Endodermal cell (in vitro differentiated cells): ENCODE results near the gene HCRTR1. TPM values are rescaled to one million over a fixed set of nuclear protein-coding genes. Genes with fewer than 3 reads are reported as not detected.

Experiments used
- DNase-seq: peaks from one replicate; pipeline ENCODE4 v3.0.0-alpha.2; 2017
- H3K27ac ChIP-seq: 2 replicates; pipeline ENCODE4 v1.5.1; 2013; ENCODE audit warnings: mild to moderate bottlenecking, low read depth, low read length, moderate library complexity
- H3K27me3 ChIP-seq: 2 replicates; pipeline ENCODE4 v1.6.1; 2013; ENCODE audit warnings: mild to moderate bottlenecking, low read length, moderate library complexity; ENCODE audit not compliant: insufficient read depth, control insufficient read depth, poor library complexity, severe bottlenecking
- H3K36me3 ChIP-seq: 2 replicates; pipeline ENCODE4 v1.7.0; 2013; ENCODE audit warnings: mild to moderate bottlenecking, low read length, moderate library complexity; ENCODE audit not compliant: control insufficient read depth, insufficient read depth
- H3K4me1 ChIP-seq: one replicate; pipeline ENCODE4 v1.7.0; 2013; ENCODE audit warnings: low read length; ENCODE audit not compliant: control insufficient read depth, insufficient read depth
- H3K4me3 ChIP-seq: 2 replicates; pipeline ENCODE4 v1.5.1; 2013; ENCODE audit warnings: mild to moderate bottlenecking, low read length, moderate library complexity
- H3K9ac ChIP-seq: 2 replicates; pipeline ENCODE4 v1.6.1; 2013; ENCODE audit warnings: mild to moderate bottlenecking, low read length, moderate library complexity; ENCODE audit not compliant: poor library complexity, severe bottlenecking; ENCODE audit errors: extremely low read depth
- H3K9me3 ChIP-seq: 2 replicates; pipeline ENCODE4 v1.6.1; 2013; ENCODE audit warnings: mild to moderate bottlenecking, low read length, moderate library complexity; ENCODE audit not compliant: control insufficient read depth
- H3K27ac Mint-ChIP-seq: 2 replicates; pipeline ENCODE4 v1.8.0; 2020; ENCODE audit warnings: mixed read lengths
- H3K27me3 Mint-ChIP-seq: 2 replicates; pipeline ENCODE4 v1.8.0; 2021; ENCODE audit warnings: mild to moderate bottlenecking, mixed read lengths; ENCODE audit not compliant: insufficient read depth
- H3K36me3 Mint-ChIP-seq: 2 replicates; pipeline ENCODE4 v1.8.0; 2020; ENCODE audit warnings: low read depth, mixed read lengths
- H3K4me1 Mint-ChIP-seq: 2 replicates; pipeline ENCODE4 v1.8.0; 2020; ENCODE audit warnings: mixed read lengths
- H3K4me3 Mint-ChIP-seq: 2 replicates; pipeline ENCODE4 v1.8.0; 2020; ENCODE audit warnings: mild to moderate bottlenecking, moderate library complexity, mixed read lengths
- H3K9me3 Mint-ChIP-seq: 2 replicates; pipeline ENCODE4 v1.8.0; 2020; ENCODE audit warnings: mild to moderate bottlenecking, mixed read lengths
- CTCF ChIP-seq: fragments of 200-600 bp; sonication (generic); conservative IDR thresholded peaks from 2 replicates; pipeline ENCODE4 v1.5.0; 2021; ENCODE audit warnings: antibody characterized with exemption, mild to moderate bottlenecking
- WGBS, 2 experiments: methylation state at CpG; one replicate each; pipeline versions ENCODE4 v1.1.5 to v1.1.7; 2013; ENCODE audit warnings: missing lambda C conversion rate in 2 of 2, mixed read lengths in 1 of 2; ENCODE audit not compliant: insufficient coverage in 1 of 2, insufficient read length in 1 of 2; 5-methylcytosine and 5-hydroxymethylcytosine counted together
- total RNA-seq, 2 donors: library from RNA; stranded (reverse); fragmentation: NEBNext Ultra II Directional in 1 of 2; extraction: Animal tissue kit (Norgen Biotek cat#: 25700) in 1 of 2; gene quantifications; 2 replicates in 1 of 2; 3 replicates in 1 of 2; pipeline ENCODE4 v1.2.1, GENCODE V29; 2021

The HCRTR1 gene
- total RNA-seq, 2 donors from 2014 or later = not detected

GRCh38 chr1:31651766-31652165, 34.3 kb downstream of the HCRTR1 start:
- Histone ChIP-seq H3K9me3 (no peaks in the 10 kb centered on the region), H3K27me3 (no peaks in the 10 kb centered on the region), H3K9ac (no peak overlapping the region), H3K4me3 (no peak overlapping the region), H3K36me3 (no peaks in the 10 kb centered on the region), H3K27ac (no peak overlapping the region), H3K4me1 (peaks cover 19% of the 10 kb centered on the region)
- no peaks in the 10 kb centered on the region for H3K36me3 Mint-ChIP-seq
- peaks cover 1% of the 10 kb centered on the region for H3K27me3 Mint-ChIP-seq
- WGBS, 2 experiments = 82 to 83% methylated on average over 5 to 6 of the region's 6 CpGs
- no peak overlapping the region for H3K4me3 Mint-ChIP-seq
- TF ChIP-seq CTCF = no peak
- H3K9me3 Mint-ChIP-seq = no peaks in the 10 kb centered on the region
- no peak overlapping the region for H3K27ac Mint-ChIP-seq
- no peak for DNase-seq
- H3K4me1 Mint-ChIP-seq = peaks cover 27% of the 10 kb centered on the region

GRCh38 chr1:31652891-31653499, 35.5 kb downstream of the HCRTR1 start:
- no peak overlapping the region for H3K27ac Mint-ChIP-seq
- H3K4me3 Mint-ChIP-seq = no peak overlapping the region
- H3K4me1 Mint-ChIP-seq = peaks cover 23% of the 10 kb centered on the region
- no peak for TF ChIP-seq CTCF
- H3K4me3 ChIP-seq = no peak overlapping the region
- H3K9me3 Mint-ChIP-seq = no peaks in the 10 kb centered on the region
- WGBS, 2 experiments = 68 to 90% methylated on average over 3 to 4 of the region's 4 CpGs
- no peaks in the 10 kb centered on the region for H3K36me3 ChIP-seq
- DNase-seq = no peak
- peaks cover 19% of the 10 kb centered on the region for H3K4me1 ChIP-seq
- no peaks in the 10 kb centered on the region for H3K36me3 Mint-ChIP-seq
- no peaks in the 10 kb centered on the region for H3K9me3 ChIP-seq
- no peaks in the 10 kb centered on the region for H3K27me3 ChIP-seq
- peaks cover 1% of the 10 kb centered on the region for H3K27me3 Mint-ChIP-seq
- no peak overlapping the region for H3K9ac ChIP-seq
- no peak overlapping the region for H3K27ac ChIP-seq

- no peak overlapping the region for H3K4me3 Mint-ChIP-seq
- H3K27me3 Mint-ChIP-seq = peaks cover 1% of the 10 kb centered on the region
- no peaks in the 10 kb centered on the region for H3K9me3 Mint-ChIP-seq
Observed at GRCh38 chr1:31653717-31654473, 36.4 kb downstream of the HCRTR1 start.

More at GRCh38 chr1:31653717-31654473, 36.4 kb downstream of the HCRTR1 start:
- no peak overlapping the region for H3K27ac ChIP-seq
- H3K36me3 ChIP-seq = no peaks in the 10 kb centered on the region
- no peak for DNase-seq
- H3K27me3 ChIP-seq = no peaks in the 10 kb centered on the region
- peaks cover 16% of the 10 kb centered on the region for H3K4me1 Mint-ChIP-seq
- no peak overlapping the region for H3K4me3 ChIP-seq
- TF ChIP-seq CTCF = no peak
- H3K9me3 ChIP-seq = no peaks in the 10 kb centered on the region
- H3K4me1 ChIP-seq = peaks cover 10% of the 10 kb centered on the region
- H3K36me3 Mint-ChIP-seq = no peaks in the 10 kb centered on the region
- H3K9ac ChIP-seq = no peak overlapping the region
- WGBS, 2 experiments = 90 to 99% methylated on average over 8 to 12 of the region's 12 CpGs
- no peak overlapping the region for H3K27ac Mint-ChIP-seq
